ENCODE results near the gene SIGLEC5.
A peak's percentile ranks its signal among the peaks of the same experiment; 100 is the strongest.
"Not testable (repeated sequence)": the region's sequence is repeated elsewhere in the genome, so short reads cannot be mapped to it uniquely, and the experiment has no call there.

SIGLEC5 gene, protein sequence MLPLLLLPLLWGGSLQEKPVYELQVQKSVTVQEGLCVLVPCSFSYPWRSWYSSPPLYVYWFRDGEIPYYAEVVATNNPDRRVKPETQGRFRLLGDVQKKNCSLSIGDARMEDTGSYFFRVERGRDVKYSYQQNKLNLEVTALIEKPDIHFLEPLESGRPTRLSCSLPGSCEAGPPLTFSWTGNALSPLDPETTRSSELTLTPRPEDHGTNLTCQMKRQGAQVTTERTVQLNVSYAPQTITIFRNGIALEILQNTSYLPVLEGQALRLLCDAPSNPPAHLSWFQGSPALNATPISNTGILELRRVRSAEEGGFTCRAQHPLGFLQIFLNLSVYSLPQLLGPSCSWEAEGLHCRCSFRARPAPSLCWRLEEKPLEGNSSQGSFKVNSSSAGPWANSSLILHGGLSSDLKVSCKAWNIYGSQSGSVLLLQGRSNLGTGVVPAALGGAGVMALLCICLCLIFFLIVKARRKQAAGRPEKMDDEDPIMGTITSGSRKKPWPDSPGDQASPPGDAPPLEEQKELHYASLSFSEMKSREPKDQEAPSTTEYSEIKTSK

GRCh38 chr19:51630315-51630714, at the start of gene SIGLEC5:
TSS of gene SIGLEC5 (minus strand) at chr19:51630401. CDS start at chr19:51630335, 66 bp downstream.
- DNase-seq (ENCODE audit: low spot score): not testable (repeated sequence)

- DNase-seq (ENCODE audit: low spot score): no peak
Measured at GRCh38 chr19:51676566-51677083, 46.4 kb upstream of the SIGLEC5 start.

- DNase-seq (ENCODE audit: low spot score): peak; percentile 36
Measured at GRCh38 chr19:51675911-51676565, 45.8 kb upstream of the SIGLEC5 start.

GRCh38 chr19:51668216-51668615, 38.0 kb upstream of the SIGLEC5 start:
- no peak for DNase-seq (ENCODE audit: low spot score)

DNA sequence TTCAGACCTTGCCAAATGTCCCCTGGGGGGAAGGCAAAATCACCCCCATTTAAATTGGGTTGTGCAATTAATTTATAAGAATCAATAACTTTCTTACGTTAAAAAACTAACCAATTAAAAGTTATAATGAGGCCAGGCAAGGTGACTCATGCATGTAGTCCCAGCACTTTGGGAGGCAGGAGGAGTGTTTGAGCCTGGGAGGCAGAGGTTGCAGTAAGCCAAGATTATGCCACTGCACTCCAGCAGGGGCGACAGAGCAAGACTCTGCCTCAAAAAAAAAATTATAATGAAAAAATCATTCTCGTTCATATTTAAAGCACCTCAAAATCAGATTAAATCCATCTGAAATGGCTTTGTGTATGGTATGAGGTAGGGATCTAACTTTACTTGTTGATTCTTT, 34.8 kb upstream of the SIGLEC5 start:
- DNase-seq (ENCODE audit: low spot score): no peak

DNA sequence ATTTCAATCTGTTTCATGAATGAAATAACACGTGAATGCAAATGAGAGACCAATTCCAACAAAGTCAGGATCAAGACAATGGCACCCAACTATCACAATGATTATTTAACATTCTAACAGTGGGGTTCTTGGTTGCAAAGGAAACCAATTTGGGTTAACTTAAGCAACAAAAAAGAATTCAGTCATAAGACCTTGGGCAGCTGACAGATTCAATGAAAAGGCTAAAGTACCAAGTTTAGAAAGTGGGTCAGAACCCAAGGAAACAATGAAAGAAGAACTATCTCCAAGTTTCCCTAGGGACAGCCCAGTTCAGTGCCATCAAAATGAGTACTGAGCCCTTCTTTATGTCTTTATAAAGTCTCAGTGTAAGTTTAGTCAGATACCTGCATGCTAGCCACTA, 33.9 kb upstream of the SIGLEC5 start:
- DNase-seq (ENCODE audit: low spot score): no peak

DNA sequence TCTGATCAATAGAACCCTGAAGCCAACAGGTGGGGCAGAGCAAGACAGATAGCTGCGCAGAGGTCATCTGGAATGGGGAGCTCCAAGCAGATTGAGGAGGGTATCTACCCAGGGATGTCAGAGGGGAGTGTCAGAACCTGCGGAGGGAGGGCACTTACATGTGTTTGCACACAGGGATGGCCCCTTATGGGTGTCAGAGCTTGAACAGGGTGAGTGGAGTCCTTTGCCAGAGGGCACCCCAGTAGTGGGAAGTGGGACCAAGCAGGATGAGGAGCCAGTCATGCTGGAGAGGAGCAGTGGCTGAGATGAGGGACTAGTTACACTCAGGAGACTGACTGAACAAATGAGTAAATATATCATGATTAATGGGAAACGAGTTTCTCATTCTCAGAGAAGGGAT, 33.4 kb upstream of the SIGLEC5 start:
- DNase-seq (ENCODE audit: low spot score): no peak

DNA sequence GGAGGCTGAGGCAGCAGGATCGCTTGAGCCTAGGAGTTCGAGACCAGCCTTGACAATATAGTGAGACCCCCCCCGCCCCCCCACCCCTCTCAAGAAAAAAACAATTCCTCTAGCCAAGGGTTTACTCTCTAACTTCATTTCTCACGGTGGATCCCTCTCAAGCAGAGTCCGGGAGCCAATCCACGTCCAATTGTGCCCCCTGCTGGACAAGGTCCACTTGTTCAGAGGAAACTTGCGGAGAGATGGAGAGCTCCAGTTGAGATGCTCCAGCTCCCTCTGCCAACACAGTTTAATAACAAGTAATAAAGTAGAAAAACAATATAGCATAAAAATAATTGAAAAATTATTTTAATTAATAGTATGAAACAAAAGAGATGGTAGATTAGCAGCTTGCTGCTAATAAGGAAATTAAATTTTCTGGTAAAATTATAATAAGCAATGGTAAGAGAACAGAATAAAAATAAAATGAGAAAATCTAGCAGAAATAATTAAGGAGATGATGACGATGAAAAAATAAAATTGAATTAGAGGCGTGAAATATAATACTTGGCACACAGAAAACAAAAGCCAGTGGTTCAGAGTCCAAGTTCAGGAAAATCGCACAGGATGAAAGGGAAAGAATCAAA, 30.9 kb upstream of the SIGLEC5 start:
- peak; percentile 73 for DNase-seq (ENCODE audit: low spot score)

- DNase-seq (ENCODE audit: low spot score): no peak
Measured at GRCh38 chr19:51654783-51655182, 24.6 kb upstream of the SIGLEC5 start.

DNA sequence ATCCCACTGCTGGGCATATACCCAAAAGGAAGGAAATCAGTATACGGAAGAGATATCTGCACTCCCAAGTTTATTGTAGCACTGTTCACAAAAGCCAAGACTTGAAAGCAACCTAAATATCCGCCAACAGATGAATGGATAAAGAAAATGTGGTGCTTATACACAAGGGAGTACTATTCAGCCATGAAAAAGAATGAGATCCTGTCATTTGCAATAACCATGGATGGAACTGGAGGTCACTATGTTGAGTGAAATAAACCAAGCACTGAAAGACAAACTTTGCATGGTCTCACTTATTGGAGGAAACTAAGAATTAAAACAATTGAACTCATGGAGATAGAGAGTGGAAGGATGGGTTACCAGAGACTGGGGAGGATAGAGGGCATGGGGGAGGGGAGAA, 23.0 kb upstream of the SIGLEC5 start:
- no peak for DNase-seq (ENCODE audit: low spot score)

GRCh38 chr19:51652266-51652665, 22.1 kb upstream of the SIGLEC5 start:
- DNase-seq (ENCODE audit: low spot score): no peak

DNA sequence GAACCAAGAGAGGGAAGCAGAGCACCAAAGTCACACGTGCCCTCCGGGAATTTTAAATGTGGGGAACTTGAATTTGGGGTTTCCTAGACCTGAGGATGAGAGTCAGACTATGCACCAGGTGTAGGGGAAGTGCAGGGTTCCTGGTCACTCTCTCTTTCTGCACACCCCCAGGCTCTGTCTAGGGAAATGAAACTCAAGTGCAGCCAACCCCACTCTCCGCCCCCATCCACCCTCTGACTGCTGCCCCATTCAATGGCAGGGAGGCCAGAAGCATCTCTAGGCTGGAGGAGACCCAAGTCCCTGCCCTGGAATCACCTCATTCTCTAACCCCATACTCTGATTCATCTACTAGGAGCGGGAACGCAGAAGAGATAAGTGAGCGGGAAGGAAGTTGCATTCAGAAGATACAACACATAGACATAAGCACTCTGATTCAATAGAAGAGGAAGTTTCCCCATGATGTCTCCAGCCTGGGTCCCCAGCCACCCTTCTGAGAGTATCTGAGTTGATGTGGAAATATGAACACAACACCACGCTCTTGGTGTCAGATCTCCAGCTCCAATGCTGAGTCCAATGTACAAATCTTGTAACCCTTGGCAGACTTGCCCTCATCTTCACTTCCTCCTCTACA, 21.1 kb upstream of the SIGLEC5 start:
- no peak for DNase-seq (ENCODE audit: low spot score)

DNA sequence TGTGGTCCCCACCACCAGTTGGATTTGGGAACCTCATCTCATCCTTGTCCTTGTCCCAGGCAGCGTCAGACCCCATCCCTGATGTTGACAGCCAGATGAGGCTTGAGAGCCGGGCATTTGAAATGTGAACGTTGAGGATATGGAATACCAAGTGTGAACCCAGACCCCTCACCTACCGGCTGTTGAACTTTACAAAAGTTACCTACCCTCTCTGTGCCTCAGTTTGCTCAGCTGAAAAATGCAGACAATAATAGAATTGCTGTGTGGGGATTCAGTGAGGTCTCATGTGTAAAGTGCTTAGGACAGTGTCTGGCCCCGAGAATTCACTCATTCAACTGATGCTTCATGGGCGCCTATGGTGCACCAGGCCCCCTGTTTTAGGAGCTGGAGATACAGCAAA, 17.1 kb upstream of the SIGLEC5 start:
- DNase-seq (ENCODE audit: low spot score): no peak

DNA sequence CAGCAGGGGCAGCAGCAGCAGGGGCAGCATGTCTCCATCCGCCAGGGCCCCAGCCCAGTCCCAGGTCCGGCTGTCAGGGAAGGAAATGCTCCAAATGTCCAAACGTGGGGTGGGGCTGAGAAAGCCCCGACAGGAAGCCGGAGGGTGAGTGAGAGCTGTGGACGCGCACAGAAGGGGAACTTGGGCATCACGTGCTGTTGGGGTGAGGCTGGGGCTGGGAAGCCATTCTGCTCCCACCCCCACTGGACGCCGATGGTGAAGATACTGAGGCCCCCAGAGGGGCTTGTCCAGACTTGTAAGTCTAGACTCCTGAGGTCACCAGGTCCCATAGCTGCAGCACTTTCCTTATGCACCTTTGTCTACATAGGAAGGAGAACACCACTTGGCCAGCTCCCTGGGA, 16.5 kb upstream of the SIGLEC5 start, which contains the start of gene SIGLEC14:
Gene SIGLEC14 (minus strand): TSS at position 96 of the 400 bp plus-strand sequence. CDS start 66 bp downstream, at position 30.
- not testable (repeated sequence) for DNase-seq (ENCODE audit: low spot score)

DNA sequence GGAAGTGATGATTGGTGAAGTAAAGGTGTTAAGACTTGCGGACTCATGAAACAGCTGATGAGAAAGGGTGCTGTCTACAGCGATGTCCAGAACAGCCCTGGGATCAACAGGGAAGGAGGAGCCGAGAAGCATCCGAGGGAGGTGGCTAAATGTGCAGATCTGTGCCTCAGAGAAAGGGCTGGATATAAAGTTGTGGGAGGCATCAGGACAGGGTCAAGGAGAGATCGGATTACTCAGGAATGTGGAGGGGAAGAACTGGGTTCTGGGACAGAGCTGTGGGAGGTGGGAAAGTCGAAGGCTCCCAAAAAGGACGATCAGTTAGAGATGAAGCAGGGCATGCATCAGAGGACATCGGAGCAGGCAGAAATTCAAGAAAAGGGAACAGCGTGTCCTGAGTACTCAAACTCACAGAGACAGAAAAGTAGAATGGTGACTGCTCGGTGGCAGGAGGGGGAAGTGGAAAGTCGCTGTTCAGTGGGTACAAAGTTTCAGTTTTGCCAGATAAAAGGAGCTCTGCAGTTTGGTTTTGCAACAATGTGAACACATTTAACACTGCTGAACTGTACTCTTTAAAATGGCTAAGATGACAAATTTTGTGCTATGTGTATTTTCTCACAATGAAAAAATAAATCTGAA, 14.6 kb upstream of the SIGLEC5 start:
- DNase-seq (ENCODE audit: low spot score): peak; percentile 46

DNA sequence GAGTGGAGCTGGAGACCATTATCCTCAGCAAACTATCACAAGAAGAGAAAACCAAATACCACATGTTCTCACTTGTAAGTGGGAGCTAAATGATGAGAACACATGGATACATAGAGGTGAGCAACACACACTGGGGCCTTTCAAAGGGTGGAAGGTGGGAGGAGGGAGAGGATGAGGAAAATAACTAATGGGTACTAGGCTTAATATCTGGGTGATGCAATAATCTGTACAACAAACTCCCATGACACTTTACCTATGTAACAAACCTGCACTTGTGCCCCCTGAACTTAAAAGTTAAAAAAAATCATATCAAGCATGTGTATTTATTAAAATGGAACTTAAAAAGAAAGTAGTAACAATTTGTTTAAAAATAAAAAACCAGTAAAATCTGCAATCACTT, 11.4 kb upstream of the SIGLEC5 start:
- no peak for DNase-seq (ENCODE audit: low spot score)

- DNase-seq (ENCODE audit: low spot score): no peak
Measured at GRCh38 chr19:51640386-51640785, 10.2 kb upstream of the SIGLEC5 start.

- no peak for DNase-seq (ENCODE audit: low spot score)
Measured at GRCh38 chr19:51639916-51640315, 9.7 kb upstream of the SIGLEC5 start.

- peak; percentile 25 for DNase-seq (ENCODE audit: low spot score)
Measured at GRCh38 chr19:51637362-51637978, 7.3 kb upstream of the SIGLEC5 start.

GRCh38 chr19:51632126-51632525, 1.9 kb upstream of the SIGLEC5 start:
- DNase-seq (ENCODE audit: low spot score): no peak
